ENCODE data around the gene DPYSL4.

- TF ChIP-seq CTCF (IDR thresholded peaks at IDR 0.05) (no peak), POLR2A (IDR thresholded peaks at IDR 0.05) (no peak)
Observed at GRCh38 chr10:132241496-132241895, 54.7 kb downstream of the DPYSL4 start.

Data from adrenal gland (tissue), 5 donors.